Measurements from ENCODE around the gene DNAH1.

Gene DNAH1

GRCh38 chr3:52310861-52311575 is 5.1 kb upstream of the DNAH1 start:
- peaks cover 6% of the 10 kb centered on the region for H3K4me1 ChIP-seq
- TF ChIP-seq, protein P1, sequence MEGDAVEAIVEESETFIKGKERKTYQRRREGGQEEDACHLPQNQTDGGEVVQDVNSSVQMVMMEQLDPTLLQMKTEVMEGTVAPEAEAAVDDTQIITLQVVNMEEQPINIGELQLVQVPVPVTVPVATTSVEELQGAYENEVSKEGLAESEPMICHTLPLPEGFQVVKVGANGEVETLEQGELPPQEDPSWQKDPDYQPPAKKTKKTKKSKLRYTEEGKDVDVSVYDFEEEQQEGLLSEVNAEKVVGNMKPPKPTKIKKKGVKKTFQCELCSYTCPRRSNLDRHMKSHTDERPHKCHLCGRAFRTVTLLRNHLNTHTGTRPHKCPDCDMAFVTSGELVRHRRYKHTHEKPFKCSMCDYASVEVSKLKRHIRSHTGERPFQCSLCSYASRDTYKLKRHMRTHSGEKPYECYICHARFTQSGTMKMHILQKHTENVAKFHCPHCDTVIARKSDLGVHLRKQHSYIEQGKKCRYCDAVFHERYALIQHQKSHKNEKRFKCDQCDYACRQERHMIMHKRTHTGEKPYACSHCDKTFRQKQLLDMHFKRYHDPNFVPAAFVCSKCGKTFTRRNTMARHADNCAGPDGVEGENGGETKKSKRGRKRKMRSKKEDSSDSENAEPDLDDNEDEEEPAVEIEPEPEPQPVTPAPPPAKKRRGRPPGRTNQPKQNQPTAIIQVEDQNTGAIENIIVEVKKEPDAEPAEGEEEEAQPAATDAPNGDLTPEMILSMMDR (IDR thresholded peaks at IDR 0.05; ENCODE audit: low read depth, low read length): no peak
- no peak for DNase-seq

DNA sequence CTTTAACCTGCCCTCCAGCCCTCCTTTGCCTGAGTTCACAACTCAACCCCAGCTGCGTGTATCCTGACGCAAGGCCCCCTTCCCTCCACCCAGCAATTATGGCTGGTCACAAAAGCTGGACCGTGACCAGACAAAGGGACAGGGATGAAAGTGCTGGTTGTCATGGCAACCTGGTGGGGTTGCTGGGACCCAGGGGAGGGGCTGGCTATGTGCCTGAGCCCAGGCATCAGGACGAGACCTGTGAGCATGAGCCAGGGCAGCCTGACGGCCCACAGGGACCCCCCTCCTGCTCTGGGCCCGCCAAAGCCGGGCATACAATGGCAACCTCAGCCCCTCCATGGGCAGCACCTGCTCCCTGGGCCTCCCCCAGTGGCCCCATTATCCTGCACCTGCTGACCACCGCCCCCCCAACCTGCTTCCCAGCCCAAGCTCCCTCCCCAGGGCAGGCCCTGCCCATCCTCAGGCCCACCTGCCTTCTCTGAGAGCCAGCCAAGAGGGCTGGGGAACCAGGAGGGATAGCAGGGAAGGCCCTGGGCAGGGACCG is 4.5 kb upstream of the DNAH1 start:
- H3K4me1 ChIP-seq: peaks cover 6% of the 10 kb centered on the region
- no peaks in the 10 kb centered on the region for H3K27me3 ChIP-seq
- peak; percentile 22 for DNase-seq
- no peak overlapping the region for H3K4me3 ChIP-seq (ENCODE audit: low read depth, low read length)
- TF ChIP-seq, protein P1 (IDR thresholded peaks at IDR 0.05; ENCODE audit: low read depth, low read length): no peak
- H3K9me3 ChIP-seq: no peaks in the 10 kb centered on the region
- no peaks in the 10 kb centered on the region for H3K36me3 ChIP-seq

More at GRCh38 chr3:52310861-52311575, 5.1 kb upstream of the DNAH1 start:
- H3K27me3 ChIP-seq: no peaks in the 10 kb centered on the region
- H3K9me3 ChIP-seq: no peaks in the 10 kb centered on the region
- no peaks in the 10 kb centered on the region for H3K36me3 ChIP-seq
- no peak overlapping the region for H3K4me3 ChIP-seq (ENCODE audit: low read depth, low read length)

DNA sequence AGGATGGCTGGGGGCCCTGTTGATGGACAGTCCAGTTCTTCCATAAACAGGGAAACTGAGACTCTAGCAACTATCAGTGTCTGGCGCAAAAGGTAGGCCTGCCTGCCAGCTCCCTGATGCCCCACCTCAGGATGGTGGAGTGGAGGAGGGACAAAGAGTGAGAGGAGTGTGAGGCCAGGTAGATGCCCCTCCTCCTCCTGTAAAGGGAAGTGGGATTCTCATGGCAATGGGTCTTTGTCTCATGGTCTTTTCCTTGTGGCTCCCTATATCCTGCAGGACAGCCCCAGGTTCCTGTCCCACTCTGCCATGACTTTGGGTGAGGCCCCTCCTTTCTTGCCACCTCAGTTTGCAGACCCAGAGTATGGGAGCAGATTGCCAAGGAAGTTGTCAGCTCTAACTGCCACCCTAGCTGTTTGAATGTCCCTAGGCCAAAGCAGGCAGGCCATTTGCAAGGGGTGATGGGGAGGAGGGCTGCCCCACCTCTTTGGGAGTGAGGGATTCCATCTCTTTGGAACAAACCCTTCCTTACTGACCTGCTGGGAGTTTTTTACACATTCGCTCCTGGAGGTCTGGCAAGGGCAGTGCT is 2.8 kb upstream of the DNAH1 start:
- Histone ChIP-seq H3K9me3 (no peaks in the 10 kb centered on the region), H3K4me3 (ENCODE audit: low read depth, low read length) (no peak overlapping the region), H3K36me3 (no peaks in the 10 kb centered on the region), H3K27me3 (no peaks in the 10 kb centered on the region), H3K4me1 (no peaks in the 10 kb centered on the region)
- TF ChIP-seq, protein P1 (IDR thresholded peaks at IDR 0.05; ENCODE audit: low read depth, low read length): no peak
- no peak for DNase-seq

- Histone ChIP-seq H3K9me3 (no peaks in the 10 kb centered on the region), H3K36me3 (no peaks in the 10 kb centered on the region), H3K27me3 (no peaks in the 10 kb centered on the region), H3K4me3 (ENCODE audit: low read depth, low read length) (no peak overlapping the region), H3K4me1 (no peaks in the 10 kb centered on the region)
- DNase-seq: no peak
- TF ChIP-seq, protein P1 (IDR thresholded peaks at IDR 0.05; ENCODE audit: low read depth, low read length): no peak
These were observed 2.3 kb upstream of the DNAH1 start for GRCh38 chr3:52313774-52314188.

GRCh38 chr3:52314489-52314888 is 1.6 kb upstream of the DNAH1 start:
- Histone ChIP-seq H3K27me3 (no peaks in the 10 kb centered on the region), H3K4me3 (ENCODE audit: low read depth, low read length) (no peak overlapping the region), H3K9me3 (no peaks in the 10 kb centered on the region), H3K36me3 (no peaks in the 10 kb centered on the region), H3K4me1 (no peaks in the 10 kb centered on the region)
- DNase-seq: no peak
- TF ChIP-seq, protein P1 (IDR thresholded peaks at IDR 0.05; ENCODE audit: low read depth, low read length): no peak

GRCh38 chr3:52315006-52315405 is 1.1 kb upstream of the DNAH1 start:
- no peaks in the 10 kb centered on the region for H3K36me3 ChIP-seq
- no peak overlapping the region for H3K4me3 ChIP-seq (ENCODE audit: low read depth, low read length)
- TF ChIP-seq, protein P1 (IDR thresholded peaks at IDR 0.05; ENCODE audit: low read depth, low read length): no peak
- no peak for DNase-seq
- H3K27me3 ChIP-seq: no peaks in the 10 kb centered on the region
- no peaks in the 10 kb centered on the region for H3K9me3 ChIP-seq
- H3K4me1 ChIP-seq: no peaks in the 10 kb centered on the region

Measured in BE2C (cell line).